Endothelial cell of umbilical vein (primary cell): ENCODE data around the gene SPAAR. TPM values are rescaled to one million over a fixed set of nuclear protein-coding genes. Genes with fewer than 3 reads are reported as not detected.

Source experiments
- BruUV-seq: library from RNA; stranded (reverse); fragments of 400-500 nt; replicated peaks from 2 replicates; lab custom pipeline; 2021; lab: Mats Ljungman, UMichigan
- CTCF ChIA-PET: fragments of 300-600, 350-600 bp; sonication (Branson Sonifier 250); formaldehyde crosslinking; loops from one replicate; lab custom pipeline; 2021; ENCODE audit warnings: antibody characterized with exemption, inconsistent platforms; lab: Charles Lee
- POLR2A ChIA-PET: fragments of 300-600, 350-600 bp; sonication (Branson Sonifier 250); formaldehyde crosslinking; loops from one replicate; lab custom pipeline; 2021; ENCODE audit warnings: antibody characterized with exemption, inconsistent platforms; lab: Charles Lee
- DNase-seq: peaks from one replicate; pipeline ENCODE4 v3.0.0-alpha.2; 2011; ENCODE audit warnings: low read depth, low spot score
- FAIRE-seq: peaks from 2 replicates; lab custom pipeline; 2011; peaks lifted over from hg19 to GRCh38; lab: Jason Lieb, UNC
- H2AFZ ChIP-seq: 2 replicates; pipeline ENCODE4 v1.6.0; 2012; ENCODE audit warnings: low read depth, low read length, control low read depth, inconsistent platforms
- H3K27ac ChIP-seq: 2 replicates; pipeline ENCODE4 v1.5.1; 2011; ENCODE audit warnings: low read depth, mild to moderate bottlenecking, control low read depth, low read length, moderate library complexity; ENCODE audit not compliant: insufficient read depth
- H3K27me3 ChIP-seq, 2 experiments: 2 replicates each; pipeline versions ENCODE4 v1.6.0 to v1.6.1; 2011; ENCODE audit warnings: low read length in 2 of 2, mixed read lengths in 1 of 2; ENCODE audit not compliant: control insufficient read depth in 2 of 2, insufficient read depth in 2 of 2
- H3K36me3 ChIP-seq, 2 experiments: 2 replicates in 1 of 2; 3 replicates in 1 of 2; pipeline ENCODE4 v1.5.1; 2011; ENCODE audit warnings: low read length in 2 of 2, mild to moderate bottlenecking in 1 of 2, moderate library complexity in 1 of 2; ENCODE audit not compliant: control insufficient read depth in 2 of 2, insufficient read depth in 2 of 2; ENCODE audit errors: extremely low read depth in 1 of 2
- H3K4me1 ChIP-seq: 3 replicates; pipeline ENCODE4 v1.5.1; 2011; ENCODE audit warnings: mild to moderate bottlenecking, low read length; ENCODE audit not compliant: control insufficient read depth, insufficient read depth; ENCODE audit errors: extremely low read depth
- H3K4me2 ChIP-seq: 2 replicates; pipeline ENCODE4 v1.6.1; 2011; ENCODE audit warnings: low read length, control low read depth, mixed read lengths; ENCODE audit not compliant: insufficient read depth
- H3K4me3 ChIP-seq, 3 experiments: fragments of 200-600 bp in 1 of 3; sonication (generic), shearing (Covaris generic) in 1 of 3; replicated peaks in 1 of 3; 2 replicates each; pipeline ENCODE4 v1.5.1; 2011 to 2016; ENCODE audit warnings: control low read depth in 3 of 3, low read length in 3 of 3, mild to moderate bottlenecking in 2 of 3, inconsistent platforms in 1 of 3, low read depth in 1 of 3, moderate library complexity in 1 of 3; ENCODE audit not compliant: insufficient read depth in 1 of 3
- H3K79me2 ChIP-seq: 2 replicates; pipeline ENCODE4 v1.6.0; 2012; ENCODE audit warnings: low read length, inconsistent platforms; ENCODE audit not compliant: control insufficient read depth, insufficient read depth
- H3K9ac ChIP-seq: replicated peaks from 2 replicates; pipeline ENCODE3; 2011; ENCODE audit warnings: low read length, control low read depth; ENCODE audit not compliant: insufficient read depth; ENCODE audit errors: extremely low read depth
- H3K9me1 ChIP-seq: replicated peaks from 3 replicates; pipeline ENCODE4 v1.6.0; 2011; ENCODE audit warnings: mild to moderate bottlenecking, low read length; ENCODE audit not compliant: control insufficient read depth, insufficient read depth; ENCODE audit errors: extremely low read depth
- H3K9me3 ChIP-seq: replicated peaks from 2 replicates; pipeline ENCODE4 v1.5.1; 2012; ENCODE audit warnings: low read length, inconsistent platforms; ENCODE audit not compliant: control insufficient read depth, insufficient read depth
- H4K20me1 ChIP-seq: replicated peaks from 2 replicates; pipeline ENCODE3; 2011; ENCODE audit warnings: mild to moderate bottlenecking, low read length; ENCODE audit not compliant: control insufficient read depth, insufficient read depth; ENCODE audit errors: extremely low read depth
- FOS ChIP-seq: IDR thresholded peaks from 2 replicates; pipeline ENCODE4 v1.6.1; 2011; ENCODE audit warnings: mild to moderate bottlenecking, low read length, moderate library complexity, borderline replicate concordance; ENCODE audit not compliant: insufficient read depth
- GATA2 ChIP-seq: IDR thresholded peaks from 2 replicates; pipeline ENCODE4 v1.7.0; 2011; ENCODE audit warnings: low read depth, mild to moderate bottlenecking, moderate library complexity, mixed read lengths, low read length; ENCODE audit not compliant: insufficient read length, insufficient read depth
- JUN ChIP-seq: IDR thresholded peaks from 2 replicates; pipeline ENCODE4 v1.6.1; 2011; ENCODE audit warnings: borderline replicate concordance, low read depth; ENCODE audit not compliant: insufficient read length, insufficient read depth
- MAX ChIP-seq: IDR thresholded peaks from 2 replicates; pipeline ENCODE4 v1.6.1; 2011; ENCODE audit not compliant: insufficient read depth, insufficient read length
- POLR2A ChIP-seq: IDR thresholded peaks from 2 replicates; pipeline ENCODE4 v1.6.1; 2012; ENCODE audit warnings: low read depth, mild to moderate bottlenecking, control low read depth, low read length
- dilution Hi-C: fragments of 300-500 bp; cut with MboI; formaldehyde crosslinking; loops from one replicate; pipeline ENCODE4 v1.15.0; 2019; ENCODE audit warnings: low sequenced_read_pairs; ENCODE audit not compliant: extremely low pct_ligation_motif_present
- intact Hi-C: fragments of 100-400 bp; cut with micrococcal nuclease; formaldehyde crosslinking; loops from one replicate; pipeline ENCODE4 v1.10.0; 2022
- polyA plus RNA-seq, 4 experiments: library from polyadenylated mRNA; depleted of rRNA in 3 of 4; stranded (reverse) in 3 of 4; unstranded in 1 of 4; fragments of >200 nt; gene quantifications; 2 replicates each; pipeline versions ENCODE4 v1.2.1 to v1.2.3, GENCODE V29; 2011 to 2012; ENCODE audit warnings: missing spikeins in 1 of 4
- total RNA-seq: library from RNA; stranded (reverse); gene quantifications from 2 replicates; pipeline ENCODE4 v1.2.3, GENCODE V29; 2021

Gene SPAAR
- total and polyA plus RNA-seq, 2 donors (not counting 3 experiments of a cell fraction or from before 2014, with no cell fraction given), result 20.8 to 24.8 TPM

- no TSS peak for BruUV-seq
These were observed 14.9 kb downstream of the SPAAR start for GRCh38 chr9:35923927-35924763.

GRCh38 chr9:35928591-35929452 lies 19.5 kb downstream of the SPAAR start:
- no peak overlapping the region for H3K27ac ChIP-seq
- peaks cover 15% of the 10 kb centered on the region for H3K4me1 ChIP-seq
- H4K20me1 ChIP-seq, result no peaks in the 10 kb centered on the region
- TF ChIP-seq POLR2A (no peak), GATA2 (no peak), MAX (no peak), JUN (no peak)
- no peak for DNase-seq
- no peaks in the 10 kb centered on the region for H3K9me1 ChIP-seq
- no peaks in the 10 kb centered on the region for H3K27me3 ChIP-seq
- no TSS peak for BruUV-seq
- H2AFZ ChIP-seq, result peak overlapping the region; percentile 35
- H3K79me2 ChIP-seq, result no peaks in the 10 kb centered on the region
- no peaks in the 10 kb centered on the region for H3K9me3 ChIP-seq
- no peak overlapping the region for H3K4me2 ChIP-seq
- ChIA-PET CTCF (interaction anchor here (1.1 to 2.0 kb wide), 4 partner anchors 26 to 46 kb away, joined by 3 to 6 read pairs (median 4); no protein-coding TSS in a partner anchor), POLR2A (no interaction called here)
- no peak overlapping the region for H3K4me3 ChIP-seq
- H3K36me3 ChIP-seq, result no peaks in the 10 kb centered on the region
- H3K9ac ChIP-seq, result no peak overlapping the region
- dilution Hi-C loops, result no loop called here
- intact Hi-C loops, result loop anchor here (2.0 kb wide), 1 partner anchor 16 kb away; no protein-coding TSS in a partner anchor
- FAIRE-seq, result no peak

More at GRCh38 chr9:35923927-35924763, 14.9 kb downstream of the SPAAR start:
- FAIRE-seq (no peak), DNase-seq (no peak)
- TF ChIP-seq FOS (peak; percentile 50), JUN (no peak)
- intact Hi-C loops (no loop called here), dilution Hi-C loops (no loop called here)
- POLR2A ChIA-PET, result no interaction called here
- Histone ChIP-seq H3K4me3 (no peak overlapping the region), H3K9me3 (no peaks in the 10 kb centered on the region), H3K79me2 (no peaks in the 10 kb centered on the region), H3K9me1 (no peaks in the 10 kb centered on the region), H3K4me2 (no peak overlapping the region), H2AFZ (peak overlapping the region; percentile 59), H4K20me1 (no peaks in the 10 kb centered on the region), H3K9ac (no peak overlapping the region), H3K36me3 (no peaks in the 10 kb centered on the region), H3K27ac (no peak overlapping the region), H3K27me3 (no peaks in the 10 kb centered on the region), H3K4me1 (peaks cover 12% of the 10 kb centered on the region)
- CTCF ChIA-PET, result interaction anchor here (1.1 to 2.3 kb wide), 6 partner anchors 14 to 99 kb away, joined by 3 to 19 read pairs (median 6); no protein-coding TSS in a partner anchor
